K562 (cell line): ENCODE data around the gene SLC6A9. TPM values are rescaled to one million over a fixed set of nuclear protein-coding genes. Genes with fewer than 3 reads are reported as not detected.
A peak's percentile ranks its signal among the peaks of the same experiment; 100 is the strongest.

Experiments used
- ATAC-seq: fragments of 200-7000 bp; cut with Tn5 transposase; 3 replicates; pipeline ENCODE4 v1.9.1; 2020; ENCODE audit warnings: moderate library complexity
- BruUV-seq: library from RNA; stranded (reverse); fragments of 400-500 nt; replicated peaks from 2 replicates; lab custom pipeline; 2021; lab: Mats Ljungman, UMichigan
- CTCF ChIA-PET: fragments of 300-600 bp; formaldehyde crosslinking; extraction: SDS; loops from one replicate; lab custom pipeline; 2021; ENCODE audit warnings: low intra/inter-chr PET ratio; lab: Yijun Ruan, JAX
- POLR2A ChIA-PET: fragments of 300-600, 350-650 bp; sonication (Branson Sonifier 250); formaldehyde crosslinking; extraction: SDS; loops from one replicate; lab custom pipeline; 2021; ENCODE audit warnings: antibody characterized with exemption, inconsistent platforms; lab: Yijun Ruan, JAX
- DNase-seq, 4 experiments: peaks; one replicate each; pipeline versions ENCODE4 v3.0.0 to v3.0.0-alpha.2; 2011 to 2018; ENCODE audit warnings: low spot score in 3 of 4, mixed read lengths in 3 of 4; ENCODE audit errors: extremely low read depth in 1 of 4
- FAIRE-seq: peaks from 2 replicates; lab custom pipeline; 2011; peaks lifted over from hg19 to GRCh38; lab: Jason Lieb, UNC
- H2AFZ ChIP-seq: 2 replicates; pipeline ENCODE4 v1.6.0; 2011; ENCODE audit warnings: low read depth, low read length, control low read depth, inconsistent platforms
- H3K27ac ChIP-seq: fragments of 200-600 bp; 3 replicates; pipeline ENCODE4 v1.8.0; 2011; ENCODE audit warnings: low read depth, mild to moderate bottlenecking, control low read depth, inconsistent platforms, low read length, moderate library complexity, mixed read lengths; ENCODE audit errors: extremely low read depth
- H3K27me3 ChIP-seq, 2 experiments: fragments of 300-600 bp in 1 of 2; 2 replicates in 1 of 2; 3 replicates in 1 of 2; pipeline versions ENCODE4 v1.6.0 to v1.8.0; 2011; ENCODE audit warnings: inconsistent platforms in 2 of 2, low read length in 2 of 2, mild to moderate bottlenecking in 1 of 2, mixed read lengths in 1 of 2, moderate library complexity in 1 of 2; ENCODE audit not compliant: control insufficient read depth in 2 of 2, insufficient read depth in 2 of 2
- H3K36me3 ChIP-seq: fragments of 300-600 bp; 3 replicates; pipeline ENCODE4 v1.8.0; 2011; ENCODE audit warnings: mild to moderate bottlenecking, low read length, inconsistent platforms; ENCODE audit not compliant: control insufficient read depth, insufficient read depth
- H3K4me1 ChIP-seq, 2 experiments: fragments of 200-600 bp in 1 of 2; replicated peaks in 1 of 2; 2 replicates in 1 of 2; 3 replicates in 1 of 2; pipeline versions ENCODE4 v1.5.1 to v1.8.0; 2011; ENCODE audit warnings: inconsistent platforms in 2 of 2, low read length in 2 of 2, mild to moderate bottlenecking in 1 of 2, mixed read lengths in 1 of 2, moderate library complexity in 1 of 2; ENCODE audit not compliant: control insufficient read depth in 2 of 2, insufficient read depth in 2 of 2
- H3K4me2 ChIP-seq: 2 replicates; pipeline ENCODE4 v1.6.1; 2011; ENCODE audit warnings: low read length, control low read depth, inconsistent platforms, mixed read lengths; ENCODE audit not compliant: insufficient read depth
- H3K4me3 ChIP-seq: fragments of 200-600 bp; sonication (generic), shearing (Covaris generic); 2 replicates; pipeline ENCODE4 v1.5.1; 2016; ENCODE audit warnings: control low read depth, inconsistent platforms
- H3K79me2 ChIP-seq: fragments of 200-600 bp; 3 replicates; pipeline ENCODE4 v1.8.0; 2011; ENCODE audit warnings: low read length, inconsistent platforms; ENCODE audit not compliant: control insufficient read depth, insufficient read depth
- H3K9ac ChIP-seq, 2 experiments: 2 replicates each; pipeline versions ENCODE4 v1.6.0 to v1.6.1; 2011; ENCODE audit warnings: low read depth in 2 of 2, low read length in 2 of 2, control low read depth in 1 of 2, inconsistent platforms in 1 of 2, mild to moderate bottlenecking in 1 of 2, mixed read lengths in 1 of 2; ENCODE audit not compliant: insufficient read depth in 1 of 2
- H3K9me1 ChIP-seq: one replicate; pipeline ENCODE4 v1.6.0; 2011; ENCODE audit warnings: inconsistent platforms, mild to moderate bottlenecking, low read length, moderate library complexity; ENCODE audit not compliant: control insufficient read depth, insufficient read depth
- H3K9me3 ChIP-seq: replicated peaks from 2 replicates; pipeline ENCODE4 v1.5.1; 2011; ENCODE audit warnings: low read depth, low read length, inconsistent platforms; ENCODE audit not compliant: control insufficient read depth, insufficient read depth
- H4K20me1 ChIP-seq: replicated peaks from 2 replicates; pipeline ENCODE4 v1.6.1; 2011; ENCODE audit warnings: low read length, inconsistent platforms, mixed read lengths; ENCODE audit not compliant: control insufficient read depth, insufficient read depth
- BCLAF1 ChIP-seq, 2 experiments: fragments of 450-650 bp in 1 of 2; IDR thresholded peaks; 2 replicates each; pipeline ENCODE4 v1.6.1; 2011 to 2017; ENCODE audit warnings: low read depth in 2 of 2, antibody characterized with exemption in 1 of 2, borderline replicate concordance in 1 of 2, low read length in 1 of 2, mild to moderate bottlenecking in 1 of 2, mixed read lengths in 1 of 2; ENCODE audit not compliant: control insufficient read depth in 1 of 2
- FOXJ3 ChIP-seq: sonication (generic); formaldehyde crosslinking; IDR thresholded peaks from 2 replicates; pipeline ENCODE4 v1.4.0; 2020; ENCODE audit warnings: mild to moderate bottlenecking, missing genetic modification reagents
- POLR2G ChIP-seq: fragments of 200-400 bp; formaldehyde crosslinking; IDR thresholded peaks from 2 replicates; pipeline ENCODE4 v1.6.1; 2017; ENCODE audit warnings: low read depth, mild to moderate bottlenecking, antibody characterized with exemption, low read length, moderate library complexity
- RBFOX2 ChIP-seq: fragments of 200-400 bp; formaldehyde crosslinking; IDR thresholded peaks from 2 replicates; pipeline ENCODE4 v1.6.1; 2017; ENCODE audit warnings: low read depth, mild to moderate bottlenecking, low read length, moderate library complexity
- RERE ChIP-seq: sonication (generic); formaldehyde crosslinking; IDR thresholded peaks from 2 replicates; pipeline ENCODE4 v1.8.0; 2023; ENCODE audit warnings: missing genetic modification reagents, mild to moderate bottlenecking, borderline replicate concordance
- TFAP4 ChIP-seq: sonication (generic); formaldehyde crosslinking; IDR thresholded peaks from 2 replicates; pipeline ENCODE4 v1.8.0; 2022; ENCODE audit warnings: missing genetic modification reagents, mild to moderate bottlenecking, moderate library complexity, borderline replicate concordance
- WGBS: fragments of 100-300 bp; shearing (Covaris generic); methylation state at CpG from one replicate; pipeline ENCODE4 v1.1.6; 2016; ENCODE audit warnings: low coverage, mixed read lengths; ENCODE audit not compliant: insufficient coverage; ENCODE audit errors: missing lambda C conversion rate; 5-methylcytosine and 5-hydroxymethylcytosine counted together
- in situ Hi-C: fragments of 300-500 bp; cut with MboI; formaldehyde crosslinking; loops from 4 replicates; pipeline ENCODE4 v1.15.0; 2018; ENCODE audit warnings: inconsistent platforms, mixed read lengths
- intact Hi-C: fragments of 100-400 bp; cut with micrococcal nuclease; formaldehyde crosslinking; loops from 2 replicates; pipeline ENCODE4 v1.14.2; 2022
- polyA plus RNA-seq, 8 experiments: library from polyadenylated mRNA; depleted of rRNA in 4 of 8; stranded (reverse) in 5 of 8; unstranded in 3 of 8; fragments of >200 nt; fragmentation: Nextera tagmentation in 2 of 8; fragmentation: Illumina TruSeq in 1 of 8; extraction: Ambion mirVana in 2 of 8; extraction: Trizol in 1 of 8; gene quantifications; 2 replicates each; pipeline versions ENCODE4 v1.2.1 to v1.2.3, GENCODE V29; 2011 to 2014; ENCODE audit warnings: inconsistent platforms in 1 of 8, missing spikeins in 1 of 8
- total RNA-seq, 7 experiments: library from RNA; depleted of rRNA in 6 of 7; stranded (reverse); fragments of >200 nt in 6 of 7; fragmentation: Illumina TruSeq in 2 of 7; extraction: Trizol in 2 of 7; gene quantifications; 2 replicates each; pipeline versions ENCODE4 v1.2.1 to v1.2.3, GENCODE V29; 2011 to 2021; ENCODE audit warnings: low replicate concordance in 1 of 7

SLC6A9 gene
- total and polyA plus RNA-seq, 9 of the 15 experiments (the other 6 are each of a cell fraction or from before 2014, with no cell fraction given) = 0.17 to 18.7 (median 2.9) TPM

GRCh38 chr1:44024031-44024902, 7.0 kb downstream of the SLC6A9 start:
- H4K20me1 ChIP-seq = peaks cover 5% of the 10 kb centered on the region; the same call in 1 of the 2 replicates
- H3K79me2 ChIP-seq = peaks cover 5% of the 10 kb centered on the region
- intact Hi-C loops = no loop called here
- BruUV-seq = no TSS peak
- no peaks in the 10 kb centered on the region for H3K27me3 ChIP-seq
- H3K9ac ChIP-seq = 0 out of 4 replicates have a peak overlapping the region, but pooled peaks of 1 of the 2 experiments have one; percentile 39
- POLR2A ChIA-PET = interaction anchor here (0.6 to 2.1 kb wide), 4 partner anchors 9 to 492 kb away, joined by 3 to 8 read pairs (median 4); no protein-coding TSS in a partner anchor
- in situ Hi-C loops = no loop called here
- WGBS = 71% methylated on average over 12 of the region's 14 CpGs
- H3K9me1 ChIP-seq = no peaks in the 10 kb centered on the region
- no peaks in the 10 kb centered on the region for H3K9me3 ChIP-seq
- H2AFZ ChIP-seq = no peak overlapping the region
- ATAC-seq = no peak
- CTCF ChIA-PET = no interaction called here
- H3K4me1 ChIP-seq = peaks cover 6 to 21% of the 10 kb centered on the region in 2 experiments; a peak in 4 of 5 replicates
- H3K27ac ChIP-seq = no peak overlapping the region
- H3K36me3 ChIP-seq = peaks cover 7% of the 10 kb centered on the region; the same call in 1 of the 3 replicates
- H3K4me3 ChIP-seq = no peak overlapping the region
- TF ChIP-seq RERE (no peak), RBFOX2 (peak; percentile 39), FOXJ3 (CRISPR knock-in tag) (no peak), POLR2G (peak; percentile 48; the same call in 1 of the 2 replicates), BCLAF1 (IDR thresholded peaks at IDR 0.05; ENCODE audit: borderline replicate concordance in 1 of 2, control insufficient read depth in 1 of 2, low read depth in 2 of 2, low read length in 1 of 2) (no peak), TFAP4 (0 out of 2 replicates have a peak, but pooled peaks have one; percentile 14)
- TF ChIP-seq, all 486 proteins: peak for 3
- FAIRE-seq (no peak), DNase-seq (no peak)
- no peak overlapping the region for H3K4me2 ChIP-seq
